HFFc6 (cell line): ENCODE data around the gene MAP3K1. TPM values are rescaled to one million over a fixed set of nuclear protein-coding genes. Genes with fewer than 3 reads are reported as not detected.

ENCODE experiments used
- DNase-seq: peaks from one replicate; pipeline ENCODE4 v3.0.0-alpha.2; 2018
- H3K27ac Mint-ChIP-seq: 2 replicates; pipeline ENCODE4 v1.8.0; 2020; ENCODE audit warnings: mild to moderate bottlenecking, mixed read lengths
- H3K27me3 Mint-ChIP-seq: 2 replicates; pipeline ENCODE4 v1.8.0; 2021; ENCODE audit warnings: mild to moderate bottlenecking, moderate library complexity, mixed read lengths; ENCODE audit not compliant: insufficient read depth
- H3K36me3 Mint-ChIP-seq: 2 replicates; pipeline ENCODE4 v1.8.0; 2021; ENCODE audit warnings: low read depth, mixed read lengths
- H3K4me1 Mint-ChIP-seq: 2 replicates; pipeline ENCODE4 v1.8.0; 2020; ENCODE audit warnings: low read depth, mixed read lengths
- H3K4me3 Mint-ChIP-seq: 2 replicates; pipeline ENCODE4 v1.8.0; 2020; ENCODE audit warnings: mild to moderate bottlenecking, moderate library complexity, mixed read lengths
- H3K9me3 Mint-ChIP-seq: 2 replicates; pipeline ENCODE4 v1.8.0; 2020; ENCODE audit warnings: mild to moderate bottlenecking, mixed read lengths
- CTCF ChIP-seq: fragments of 200-600 bp; sonication (generic); IDR thresholded peaks from 2 replicates; pipeline ENCODE4 v1.5.0; 2021; ENCODE audit warnings: antibody characterized with exemption, mild to moderate bottlenecking
- total RNA-seq, 6 experiments: library from RNA; stranded (reverse); fragmentation: NEBNext Ultra II Directional; extraction: Animal tissue kit (Norgen Biotek cat#: 25700); gene quantifications; 2 replicates in 1 of 6; 3 replicates in 5 of 6; pipeline ENCODE4 v1.2.3, GENCODE V29; 2021

MAP3K1 gene
- total RNA-seq, 6 experiments from 2014 or later = 3.4 to 4.7 (median 3.7) TPM

GRCh38 chr5:56908942-56909293 lies 93.6 kb downstream of the MAP3K1 start:
- peak; percentile 45 for DNase-seq
- H3K36me3 Mint-ChIP-seq = no peaks in the 10 kb centered on the region
- H3K4me1 Mint-ChIP-seq = peaks cover 25% of the 10 kb centered on the region
- peak overlapping the region; percentile 96 for H3K27ac Mint-ChIP-seq
- no peak for TF ChIP-seq CTCF
- H3K4me3 Mint-ChIP-seq = peak overlapping the region; percentile 95
- peaks cover 3% of the 10 kb centered on the region; the same call in 1 of the 2 replicates for H3K9me3 Mint-ChIP-seq
- H3K27me3 Mint-ChIP-seq = peaks cover 5% of the 10 kb centered on the region

- H3K4me3 Mint-ChIP-seq = peak within 1 kb of the TSS; percentile 95
- H3K27me3 Mint-ChIP-seq = peaks cover 3% of the 10 kb centered on the region
- H3K4me1 Mint-ChIP-seq = peaks cover 25% of the 10 kb centered on the region
- peak within 1 kb of the TSS; percentile 99 for H3K27ac Mint-ChIP-seq
- H3K9me3 Mint-ChIP-seq = no peaks in the 10 kb centered on the region
- no peaks in the 10 kb centered on the region for H3K36me3 Mint-ChIP-seq
- TF ChIP-seq CTCF = no peak; the same call in 1 of the 2 replicates
- DNase-seq = peak; percentile 94
Observed at GRCh38 chr5:56909294-56910209, 94.2 kb downstream of the MAP3K1 start, which contains the start of gene SETD9. SETD9 (plus strand) TSS chr5:56909596; CDS start chr5:56909646, 50 bp downstream.

GRCh38 chr5:56910210-56910965 lies 95.0 kb downstream of the MAP3K1 start:
- peaks cover 3% of the 10 kb centered on the region; the same call in 1 of the 2 replicates for H3K27me3 Mint-ChIP-seq
- no peaks in the 10 kb centered on the region for H3K36me3 Mint-ChIP-seq
- peak overlapping the region; percentile 95 for H3K4me3 Mint-ChIP-seq
- peaks cover 25% of the 10 kb centered on the region for H3K4me1 Mint-ChIP-seq
- TF ChIP-seq CTCF = peak; percentile 25; the same call in 1 of the 2 replicates
- H3K27ac Mint-ChIP-seq = peak overlapping the region; percentile 99
- H3K9me3 Mint-ChIP-seq = no peaks in the 10 kb centered on the region
- DNase-seq = peak; percentile 43

DNA sequence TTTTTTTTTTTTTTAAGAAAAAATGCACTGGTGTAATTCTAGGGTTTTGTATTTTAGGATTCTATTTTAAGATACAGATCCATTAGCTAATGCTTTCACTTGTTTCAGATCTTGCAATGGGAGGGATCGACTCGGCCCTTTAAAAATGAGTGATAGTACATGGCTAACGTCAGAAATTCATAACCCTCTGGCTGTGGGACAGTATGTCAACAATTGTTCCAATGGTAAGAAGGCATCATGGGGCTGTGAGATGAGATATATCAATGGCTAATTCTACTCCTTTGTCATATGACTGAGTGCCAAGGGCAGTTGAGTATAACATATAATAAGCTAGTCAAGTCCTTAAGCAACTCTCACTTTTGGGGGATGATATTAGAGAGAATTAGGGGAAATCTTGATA lies 98.4 kb downstream of the MAP3K1 start:
- DNase-seq = no peak
- H3K4me3 Mint-ChIP-seq = no peak overlapping the region
- no peaks in the 10 kb centered on the region; the same call in none of the 2 replicates for H3K27me3 Mint-ChIP-seq

More for the DNA sequence above, 98.4 kb downstream of the MAP3K1 start:
- TF ChIP-seq CTCF = no peak
- Mint-ChIP-seq H3K27ac (no peak overlapping the region), H3K4me1 (peaks cover 18% of the 10 kb centered on the region), H3K36me3 (peaks cover 5% of the 10 kb centered on the region; the same call in 1 of the 2 replicates), H3K9me3 (no peaks in the 10 kb centered on the region)
